Measurements from ENCODE around the gene LYVE1.

DNA sequence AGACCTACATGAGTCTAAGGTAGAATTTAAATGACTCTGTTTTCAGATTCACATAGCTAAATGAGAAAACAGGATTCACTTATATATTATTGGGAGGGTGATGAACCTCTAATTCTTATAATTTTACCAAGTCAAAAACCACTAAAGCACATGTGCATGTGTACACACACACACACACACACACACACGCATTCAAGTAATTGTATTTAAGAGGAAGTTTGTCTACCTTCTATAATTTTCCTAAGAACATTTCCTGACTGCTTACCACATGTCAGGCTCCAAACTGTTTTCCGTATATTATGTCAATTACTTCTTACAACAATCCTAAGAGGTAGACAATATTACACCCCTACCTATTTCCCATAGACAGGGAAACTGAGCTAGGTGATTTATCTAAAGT lies 34.1 kb downstream of the LYVE1 start:
- TF ChIP-seq, protein P1, sequence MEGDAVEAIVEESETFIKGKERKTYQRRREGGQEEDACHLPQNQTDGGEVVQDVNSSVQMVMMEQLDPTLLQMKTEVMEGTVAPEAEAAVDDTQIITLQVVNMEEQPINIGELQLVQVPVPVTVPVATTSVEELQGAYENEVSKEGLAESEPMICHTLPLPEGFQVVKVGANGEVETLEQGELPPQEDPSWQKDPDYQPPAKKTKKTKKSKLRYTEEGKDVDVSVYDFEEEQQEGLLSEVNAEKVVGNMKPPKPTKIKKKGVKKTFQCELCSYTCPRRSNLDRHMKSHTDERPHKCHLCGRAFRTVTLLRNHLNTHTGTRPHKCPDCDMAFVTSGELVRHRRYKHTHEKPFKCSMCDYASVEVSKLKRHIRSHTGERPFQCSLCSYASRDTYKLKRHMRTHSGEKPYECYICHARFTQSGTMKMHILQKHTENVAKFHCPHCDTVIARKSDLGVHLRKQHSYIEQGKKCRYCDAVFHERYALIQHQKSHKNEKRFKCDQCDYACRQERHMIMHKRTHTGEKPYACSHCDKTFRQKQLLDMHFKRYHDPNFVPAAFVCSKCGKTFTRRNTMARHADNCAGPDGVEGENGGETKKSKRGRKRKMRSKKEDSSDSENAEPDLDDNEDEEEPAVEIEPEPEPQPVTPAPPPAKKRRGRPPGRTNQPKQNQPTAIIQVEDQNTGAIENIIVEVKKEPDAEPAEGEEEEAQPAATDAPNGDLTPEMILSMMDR (conservative IDR thresholded peaks at IDR 0.05): no peak
- no peak for TF ChIP-seq ZFX (IDR thresholded peaks at IDR 0.05)

Data from C4-2B (cell line).